Coronary artery (tissue), 2 donors: ENCODE measurements around the gene CD164.

Experiments used
- DNase-seq: peaks from one replicate; pipeline ENCODE4 v3.0.0-alpha.2; 2017; ENCODE audit warnings: low spot score
- H3K27ac ChIP-seq, 2 donors: fragments of 200-600 bp; sonication (generic); one replicate each; pipeline ENCODE4 v1.5.1; 2016 to 2019
- H3K4me3 ChIP-seq: fragments of 200-600 bp; sonication (generic); 2 replicates; pipeline ENCODE4 v1.5.1; 2016; ENCODE audit warnings: mild to moderate bottlenecking, moderate library complexity
- CTCF ChIP-seq: fragments of 200-600 bp; sonication (generic); IDR thresholded peaks from one replicate; pipeline ENCODE4 v1.5.1; 2019; ENCODE audit warnings: antibody characterized with exemption

The CD164 gene

DNA sequence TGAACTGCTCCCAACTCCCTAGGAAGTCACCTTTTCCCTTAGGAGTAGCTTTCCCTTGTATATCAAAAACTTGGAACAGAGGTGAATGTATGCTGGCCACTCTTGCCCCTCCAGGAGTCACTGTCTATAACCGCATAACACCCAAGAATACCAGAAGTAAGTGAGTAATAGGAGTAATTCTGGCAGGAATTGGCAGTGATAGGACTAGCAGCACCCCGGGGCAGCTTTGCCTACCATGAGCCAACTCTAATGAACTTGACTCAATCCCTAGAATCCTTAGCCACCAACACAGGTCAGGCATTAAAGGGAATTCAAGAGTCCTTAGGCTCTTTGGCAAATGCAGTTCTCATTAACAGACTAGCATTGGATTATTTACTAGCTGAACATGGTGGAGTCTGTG lies 28.8 kb upstream of the CD164 start:
- Histone ChIP-seq H3K4me3 (no peak overlapping the region), H3K27ac (no peak overlapping the region)
- TF ChIP-seq CTCF = no peak
- no peak for DNase-seq

- no peak for DNase-seq
- no peak overlapping the region for H3K27ac ChIP-seq
- no peak overlapping the region for H3K4me3 ChIP-seq
- TF ChIP-seq CTCF = no peak
These were observed 23.9 kb upstream of the CD164 start for GRCh38 chr6:109406196-109406595.

- no peak for DNase-seq
- no peak for TF ChIP-seq CTCF
These were observed 14.8 kb upstream of the CD164 start for GRCh38 chr6:109397020-109397419.

DNA sequence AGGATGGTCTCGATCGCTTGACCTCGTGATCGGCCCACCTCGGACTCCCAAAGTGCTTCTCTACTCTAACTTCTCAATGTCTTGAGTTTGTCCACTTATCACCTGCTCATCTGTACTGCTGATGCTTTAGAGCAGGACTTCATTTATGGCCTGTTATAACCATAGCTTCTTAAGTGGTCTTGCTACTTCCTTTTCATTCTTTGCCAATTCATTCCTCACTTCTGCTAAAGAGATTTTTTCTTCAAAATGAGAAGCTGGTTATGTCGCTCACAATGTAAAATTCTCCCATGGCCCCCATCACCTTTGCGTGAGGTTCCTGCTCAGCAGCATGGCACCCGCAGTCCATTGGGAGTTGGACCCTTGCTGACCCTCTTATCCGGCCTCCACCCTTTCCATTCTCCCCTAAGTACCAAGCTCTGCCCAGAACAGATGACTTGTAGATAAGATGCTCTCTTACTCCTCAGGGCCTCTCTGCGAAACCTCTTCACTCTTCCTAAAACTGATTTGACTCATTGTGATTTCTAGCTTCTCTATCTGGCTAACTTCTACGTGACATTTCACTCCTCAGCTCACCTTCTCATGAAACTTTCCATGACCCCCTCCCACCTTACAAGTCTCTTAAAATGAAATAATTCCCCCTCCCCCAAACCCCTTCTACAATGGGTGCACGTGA lies 13.9 kb upstream of the CD164 start:
- Histone ChIP-seq H3K4me3 (no peak overlapping the region), H3K27ac (no peak overlapping the region)
- no peak for DNase-seq
- no peak for TF ChIP-seq CTCF

More at GRCh38 chr6:109397020-109397419, 14.8 kb upstream of the CD164 start:
- H3K27ac ChIP-seq = no peak overlapping the region
- no peak overlapping the region for H3K4me3 ChIP-seq

DNA sequence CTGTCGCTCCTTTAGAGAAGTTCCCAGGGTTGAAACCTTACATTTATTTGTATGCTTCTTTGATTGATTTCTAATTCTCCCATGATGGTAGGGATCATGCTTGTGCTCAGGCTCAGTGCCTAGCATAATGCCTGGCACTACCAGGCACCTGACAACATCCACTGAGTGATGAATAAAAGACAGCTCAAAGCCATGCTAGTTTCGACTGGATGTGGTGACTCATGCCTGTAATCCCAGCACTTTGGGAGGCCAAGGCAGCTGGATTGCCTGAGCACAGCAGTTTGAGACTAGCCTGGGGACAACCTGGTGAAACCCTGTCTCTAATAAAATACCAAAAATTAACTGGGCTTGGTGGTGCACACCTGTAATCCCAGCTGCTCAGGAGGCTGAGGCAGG lies 11.6 kb upstream of the CD164 start:
- DNase-seq = no peak
- Histone ChIP-seq H3K27ac (no peak overlapping the region), H3K4me3 (no peak overlapping the region)
- TF ChIP-seq CTCF = no peak

- Histone ChIP-seq H3K4me3 (no peak overlapping the region), H3K27ac (no peak overlapping the region)
- no peak for DNase-seq
- no peak for TF ChIP-seq CTCF
These were observed 11.1 kb upstream of the CD164 start for GRCh38 chr6:109393157-109393885.
